Keratinocyte (primary cell): ENCODE results near the gene IGFL4. TPM values are rescaled to one million over a fixed set of nuclear protein-coding genes. Genes with fewer than 3 reads are reported as not detected.

ENCODE experiments used
- DNase-seq: peaks from one replicate; pipeline ENCODE4 v3.0.0-alpha.2; 2011; ENCODE audit warnings: low read depth, missing footprints, low spot score
- FAIRE-seq: peaks from 2 replicates; lab custom pipeline; 2011; peaks lifted over from hg19 to GRCh38; lab: Jason Lieb, UNC
- H2AFZ ChIP-seq: 2 replicates; pipeline ENCODE4 v1.6.0; 2012; ENCODE audit warnings: low read length, control low read depth, inconsistent platforms; ENCODE audit not compliant: control insufficient read depth
- H3K27ac ChIP-seq: 2 replicates; pipeline ENCODE4 v1.5.1; 2011; ENCODE audit warnings: low read length; ENCODE audit not compliant: control insufficient read depth, insufficient read depth
- H3K27me3 ChIP-seq: 3 replicates; pipeline ENCODE4 v1.6.0; 2011; ENCODE audit warnings: low read length; ENCODE audit not compliant: control insufficient read depth, insufficient read depth; ENCODE audit errors: extremely low read depth
- H3K36me3 ChIP-seq, 2 experiments: 2 replicates in 1 of 2; 3 replicates in 1 of 2; pipeline ENCODE4 v1.5.1; 2011; ENCODE audit warnings: low read length in 2 of 2, mild to moderate bottlenecking in 1 of 2; ENCODE audit not compliant: control insufficient read depth in 2 of 2, insufficient read depth in 2 of 2; ENCODE audit errors: extremely low read depth in 1 of 2
- H3K4me1 ChIP-seq: 3 replicates; pipeline ENCODE4 v1.5.1; 2011; ENCODE audit warnings: low read length; ENCODE audit not compliant: control insufficient read depth, insufficient read depth; ENCODE audit errors: extremely low read depth
- H3K4me2 ChIP-seq: 3 replicates; pipeline ENCODE4 v1.6.0; 2011; ENCODE audit warnings: low read depth, low read length; ENCODE audit not compliant: control insufficient read depth, insufficient read depth; ENCODE audit errors: extremely low read depth
- H3K4me3 ChIP-seq, 3 experiments: fragments of 200-600 bp in 1 of 3; sonication (generic) in 1 of 3; 2 replicates in 2 of 3; 3 replicates in 1 of 3; pipeline ENCODE4 v1.5.1; 2011 to 2016; ENCODE audit warnings: low read length in 3 of 3, mild to moderate bottlenecking in 3 of 3, control low read depth in 2 of 3, inconsistent platforms in 1 of 3, low read depth in 1 of 3, mixed read lengths in 1 of 3, mixed run types in 1 of 3, moderate library complexity in 1 of 3; ENCODE audit not compliant: control insufficient read depth in 2 of 3, insufficient read depth in 2 of 3; ENCODE audit errors: extremely low read depth in 1 of 3
- H3K79me2 ChIP-seq: 2 replicates; pipeline ENCODE4 v1.6.0; 2012; ENCODE audit warnings: low read length; ENCODE audit not compliant: control insufficient read depth, insufficient read depth
- H3K9ac ChIP-seq: 3 replicates; pipeline ENCODE4 v1.6.0; 2011; ENCODE audit warnings: low read length; ENCODE audit not compliant: control insufficient read depth, insufficient read depth; ENCODE audit errors: extremely low read depth
- H3K9me1 ChIP-seq: 3 replicates; pipeline ENCODE4 v1.6.0; 2011; ENCODE audit warnings: low read length; ENCODE audit not compliant: control insufficient read depth, insufficient read depth; ENCODE audit errors: extremely low read depth
- H3K9me3 ChIP-seq: 2 replicates; pipeline ENCODE4 v1.5.1; 2012; ENCODE audit warnings: low read depth, low read length; ENCODE audit not compliant: control insufficient read depth
- H4K20me1 ChIP-seq: 3 replicates; pipeline ENCODE4 v1.6.0; 2011; ENCODE audit warnings: low read length; ENCODE audit not compliant: control insufficient read depth, insufficient read depth; ENCODE audit errors: extremely low read depth
- EZH2 ChIP-seq: IDR thresholded peaks from one replicate; pipeline ENCODE4 v1.6.1; 2012; ENCODE audit warnings: inconsistent platforms, mild to moderate bottlenecking, low read length, moderate library complexity
- dilution Hi-C: fragments of 300-500 bp; cut with MboI; formaldehyde crosslinking; loops from one replicate; pipeline ENCODE4 v1.7.0; 2020; ENCODE audit warnings: low sequenced_read_pairs; ENCODE audit not compliant: extremely low pct_ligation_motif_present
- polyA plus RNA-seq, 5 experiments: library from polyadenylated mRNA; depleted of rRNA in 3 of 5; stranded (reverse) in 3 of 5; stranded (forward) in 1 of 5; unstranded in 1 of 5; fragments of >200 nt; gene quantifications; 1 replicate in 1 of 5; 2 replicates in 3 of 5; 3 replicates in 1 of 5; pipeline versions ENCODE4 v1.2.1 to v1.2.3, GENCODE V29; 2011 to 2012; ENCODE audit warnings: missing spikeins in 2 of 5, low read depth in 1 of 5, low replicate concordance in 1 of 5
- TF ChIP-seq, protein P1 (sequence below), 3 experiments: IDR thresholded peaks in 1 of 3; conservative IDR thresholded peaks in 1 of 3; optimal IDR thresholded peaks in 1 of 3; 2 replicates in 2 of 3; 3 replicates in 1 of 3; pipeline versions ENCODE3 to v1.5.1; 2011; ENCODE audit warnings: low read length in 3 of 3, mild to moderate bottlenecking in 3 of 3, moderate library complexity in 2 of 3, control low read depth in 1 of 3, inconsistent platforms in 1 of 3; ENCODE audit not compliant: insufficient read depth in 2 of 3; ENCODE audit errors: extremely low read depth in 1 of 3

IGFL4 gene
- polyA plus RNA-seq, 1 donor (not counting 4 experiments of a cell fraction or from before 2014, with no cell fraction given), result not detected

DNA sequence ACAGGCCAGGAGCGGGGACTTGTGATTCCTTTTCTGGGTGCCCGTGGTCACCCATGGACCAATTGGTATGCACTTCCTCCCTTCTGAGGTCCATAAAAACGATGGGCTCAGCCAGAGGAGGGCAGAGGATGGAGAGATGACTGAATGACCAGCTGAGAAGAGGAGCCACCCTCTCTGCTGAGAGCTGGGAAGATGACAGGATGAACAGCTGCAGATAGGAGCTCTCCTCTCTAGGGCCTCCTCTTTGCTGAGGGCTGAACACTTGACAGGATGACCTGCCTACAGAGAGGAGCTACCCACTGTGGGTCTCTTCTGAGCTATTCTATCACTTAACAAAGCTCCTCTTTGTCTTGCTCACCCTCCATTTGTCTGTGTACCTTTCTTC is 4.1 kb downstream of the IGFL4 start:
- FAIRE-seq, result no peak
- dilution Hi-C loops, result no loop called here
- Histone ChIP-seq H4K20me1 (no peaks in the 10 kb centered on the region), H3K9me1 (peaks cover 5% of the 10 kb centered on the region), H3K4me3 (no peak overlapping the region), H3K4me2 (no peak overlapping the region), H3K27me3 (peaks cover 50% of the 10 kb centered on the region), H3K4me1 (peaks cover 14% of the 10 kb centered on the region), H3K9me3 (peaks cover 3% of the 10 kb centered on the region), H3K9ac (no peak overlapping the region), H2AFZ (no peak overlapping the region), H3K79me2 (no peaks in the 10 kb centered on the region), H3K27ac (no peak overlapping the region), H3K36me3 (peaks cover 0 to 1% of the 10 kb centered on the region in 2 experiments)
- TF ChIP-seq, protein P1, sequence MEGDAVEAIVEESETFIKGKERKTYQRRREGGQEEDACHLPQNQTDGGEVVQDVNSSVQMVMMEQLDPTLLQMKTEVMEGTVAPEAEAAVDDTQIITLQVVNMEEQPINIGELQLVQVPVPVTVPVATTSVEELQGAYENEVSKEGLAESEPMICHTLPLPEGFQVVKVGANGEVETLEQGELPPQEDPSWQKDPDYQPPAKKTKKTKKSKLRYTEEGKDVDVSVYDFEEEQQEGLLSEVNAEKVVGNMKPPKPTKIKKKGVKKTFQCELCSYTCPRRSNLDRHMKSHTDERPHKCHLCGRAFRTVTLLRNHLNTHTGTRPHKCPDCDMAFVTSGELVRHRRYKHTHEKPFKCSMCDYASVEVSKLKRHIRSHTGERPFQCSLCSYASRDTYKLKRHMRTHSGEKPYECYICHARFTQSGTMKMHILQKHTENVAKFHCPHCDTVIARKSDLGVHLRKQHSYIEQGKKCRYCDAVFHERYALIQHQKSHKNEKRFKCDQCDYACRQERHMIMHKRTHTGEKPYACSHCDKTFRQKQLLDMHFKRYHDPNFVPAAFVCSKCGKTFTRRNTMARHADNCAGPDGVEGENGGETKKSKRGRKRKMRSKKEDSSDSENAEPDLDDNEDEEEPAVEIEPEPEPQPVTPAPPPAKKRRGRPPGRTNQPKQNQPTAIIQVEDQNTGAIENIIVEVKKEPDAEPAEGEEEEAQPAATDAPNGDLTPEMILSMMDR (optimal IDR thresholded peaks at IDR 0.05 in 1 of 3, IDR thresholded peaks at IDR 0.05 in 1 of 3, conservative IDR thresholded peaks at IDR 0.05 in 1 of 3; ENCODE audit: extremely low read depth in 1 of 3, insufficient read depth in 2 of 3, low read length in 3 of 3), result no peak
- no peak for TF ChIP-seq EZH2
- DNase-seq, result no peak

DNA sequence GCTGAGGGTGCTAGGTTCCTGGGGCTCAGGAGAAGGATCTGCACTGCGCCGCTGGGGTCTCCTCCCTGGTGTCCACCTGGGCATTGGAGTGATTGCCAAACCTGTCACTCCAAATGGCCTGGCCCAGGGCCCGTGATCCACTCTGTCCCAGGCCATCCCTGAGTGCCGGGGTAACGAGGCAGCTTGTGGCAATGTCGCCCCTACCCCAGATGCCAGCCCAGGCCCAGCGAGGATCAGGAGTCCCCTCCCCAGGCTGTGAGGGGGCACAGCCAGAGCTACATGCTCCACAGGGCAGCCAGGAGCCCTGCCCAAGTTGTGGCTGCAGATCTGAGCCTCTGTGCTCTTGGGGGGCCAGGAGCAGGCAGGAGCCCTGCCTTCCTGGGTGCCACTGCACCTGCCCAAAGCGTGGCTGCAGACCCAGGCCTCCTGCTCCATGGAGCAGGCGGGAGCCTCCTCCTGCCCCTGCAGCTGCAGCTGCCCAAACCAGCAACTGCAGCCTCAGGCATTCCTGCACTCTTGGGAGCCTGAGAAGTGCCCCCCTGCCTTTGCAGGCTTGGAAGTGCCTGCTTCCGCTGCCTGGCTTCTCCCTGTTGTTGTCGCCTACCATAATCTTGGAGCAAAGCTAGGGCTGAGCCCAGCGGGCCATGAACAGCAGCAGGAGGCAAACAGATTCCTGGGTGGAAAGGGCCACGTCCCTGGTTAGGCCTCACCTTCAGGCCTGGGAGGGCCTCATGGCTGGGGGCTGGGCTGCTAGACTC is 4.6 kb downstream of the IGFL4 start:
- H2AFZ ChIP-seq, result no peak overlapping the region

More for the DNA sequence above, 4.6 kb downstream of the IGFL4 start:
- DNase-seq (no peak), FAIRE-seq (no peak)
- Histone ChIP-seq H3K27me3 (peaks cover 49% of the 10 kb centered on the region), H3K27ac (no peak overlapping the region), H3K9me3 (peaks cover 3% of the 10 kb centered on the region), H3K36me3 (peaks cover 0 to 1% of the 10 kb centered on the region in 2 experiments), H3K9ac (no peak overlapping the region), H3K4me2 (no peak overlapping the region), H3K4me1 (peaks cover 8% of the 10 kb centered on the region), H3K9me1 (peaks cover 5% of the 10 kb centered on the region), H4K20me1 (no peaks in the 10 kb centered on the region), H3K4me3 (no peak overlapping the region), H3K79me2 (no peaks in the 10 kb centered on the region)
- dilution Hi-C loops, result no loop called here
- TF ChIP-seq EZH2, result no peak
- TF ChIP-seq, protein P1 (optimal IDR thresholded peaks at IDR 0.05 in 1 of 3, IDR thresholded peaks at IDR 0.05 in 1 of 3, conservative IDR thresholded peaks at IDR 0.05 in 1 of 3; ENCODE audit: extremely low read depth in 1 of 3, insufficient read depth in 2 of 3, low read length in 3 of 3), result no peak
